ENCODE results near the gene FUT7. TPM values are rescaled to one million over a fixed set of nuclear protein-coding genes. Genes with fewer than 3 reads are reported as not detected.

FUT7 gene
- total and polyA plus RNA-seq, 3 donors from 2014 or later = 0.06 to 0.24 (median 0.24) TPM

DNA sequence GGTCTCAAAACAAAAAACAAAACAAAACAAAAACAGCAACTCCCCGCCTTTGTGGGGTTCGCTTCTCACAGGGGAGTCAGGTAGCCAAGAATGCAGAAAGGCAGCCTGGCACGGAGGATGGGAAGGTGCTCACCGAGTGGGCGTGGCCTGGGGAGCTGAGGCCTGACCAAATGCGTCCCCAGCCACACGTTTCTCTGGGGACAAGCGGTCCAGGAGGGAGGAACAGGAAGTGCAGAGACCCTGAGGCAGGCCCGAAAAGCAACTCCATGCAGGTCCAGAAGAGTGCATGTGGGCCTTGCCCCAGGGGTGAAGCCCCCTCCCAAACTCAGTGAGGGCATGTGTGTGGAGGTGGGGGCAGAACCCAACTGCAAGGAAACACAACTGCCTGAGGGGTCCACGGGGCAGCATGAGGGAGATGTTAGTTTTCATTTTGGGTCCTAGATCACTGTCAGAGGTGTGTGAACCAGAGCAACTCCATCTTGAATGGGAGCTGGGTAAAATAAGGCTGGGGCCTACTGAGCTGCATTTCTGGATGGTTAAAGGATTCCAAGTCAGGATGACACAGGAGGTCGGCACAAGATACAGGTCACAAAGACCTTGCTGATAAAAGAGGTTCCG is 42.9 kb upstream of the FUT7 start:
- DNase-seq = no peak
- 81 to 85% methylated on average over 11 to 12 of the region's 12 CpGs for WGBS, 2 donors
- intact Hi-C loops (cut with DNase I; ENCODE audit: low total_unique reads) = no loop called here
- Histone ChIP-seq H3K9me3 (no peaks in the 10 kb centered on the region), H3K4me3 (no peak overlapping the region), H3K27me3 (no peaks in the 10 kb centered on the region), H3K27ac (no peak overlapping the region), H3K4me1 (peaks cover 25% of the 10 kb centered on the region), H3K36me3 (ENCODE audit: low read depth, missing control alignments) (no peaks in the 10 kb centered on the region)
- TF ChIP-seq, protein P1, sequence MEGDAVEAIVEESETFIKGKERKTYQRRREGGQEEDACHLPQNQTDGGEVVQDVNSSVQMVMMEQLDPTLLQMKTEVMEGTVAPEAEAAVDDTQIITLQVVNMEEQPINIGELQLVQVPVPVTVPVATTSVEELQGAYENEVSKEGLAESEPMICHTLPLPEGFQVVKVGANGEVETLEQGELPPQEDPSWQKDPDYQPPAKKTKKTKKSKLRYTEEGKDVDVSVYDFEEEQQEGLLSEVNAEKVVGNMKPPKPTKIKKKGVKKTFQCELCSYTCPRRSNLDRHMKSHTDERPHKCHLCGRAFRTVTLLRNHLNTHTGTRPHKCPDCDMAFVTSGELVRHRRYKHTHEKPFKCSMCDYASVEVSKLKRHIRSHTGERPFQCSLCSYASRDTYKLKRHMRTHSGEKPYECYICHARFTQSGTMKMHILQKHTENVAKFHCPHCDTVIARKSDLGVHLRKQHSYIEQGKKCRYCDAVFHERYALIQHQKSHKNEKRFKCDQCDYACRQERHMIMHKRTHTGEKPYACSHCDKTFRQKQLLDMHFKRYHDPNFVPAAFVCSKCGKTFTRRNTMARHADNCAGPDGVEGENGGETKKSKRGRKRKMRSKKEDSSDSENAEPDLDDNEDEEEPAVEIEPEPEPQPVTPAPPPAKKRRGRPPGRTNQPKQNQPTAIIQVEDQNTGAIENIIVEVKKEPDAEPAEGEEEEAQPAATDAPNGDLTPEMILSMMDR (IDR thresholded peaks at IDR 0.05) = no peak
- no peak for TF ChIP-seq POLR2A (IDR thresholded peaks at IDR 0.05)

DNA sequence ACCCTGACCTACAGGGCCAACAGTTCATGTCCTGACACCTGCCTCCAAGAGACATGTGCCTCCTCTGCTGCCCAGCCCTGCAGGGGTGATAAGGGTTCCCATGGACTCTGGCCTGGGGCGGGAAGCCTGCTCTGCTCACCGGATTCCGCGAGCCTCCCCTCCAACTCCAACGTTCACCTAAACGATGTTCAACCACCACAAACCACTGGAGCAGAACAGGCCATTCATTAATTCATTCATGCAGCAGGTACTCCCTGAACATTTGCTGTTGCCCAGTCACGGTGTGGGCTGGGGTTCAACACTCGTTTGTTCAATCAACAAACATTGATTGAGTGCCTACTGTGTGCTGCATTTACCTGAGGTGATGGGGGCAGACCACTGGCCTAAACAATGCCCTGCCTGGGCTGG is 42.1 kb upstream of the FUT7 start:
- no peak for DNase-seq
- intact Hi-C loops (cut with DNase I; ENCODE audit: low total_unique reads) = no loop called here
- peaks cover 23% of the 10 kb centered on the region for H3K4me1 ChIP-seq
- H3K4me3 ChIP-seq = no peak overlapping the region
- 92% methylated on average over 8 of the region's 8 CpGs; no CpG with 5 or more reads in 1 of the 2 donors for WGBS, 2 donors
- no peak overlapping the region for H3K27ac ChIP-seq
- TF ChIP-seq POLR2A (IDR thresholded peaks at IDR 0.05) = no peak
- TF ChIP-seq, protein P1 (IDR thresholded peaks at IDR 0.05) = no peak
- no peaks in the 10 kb centered on the region for H3K9me3 ChIP-seq
- H3K36me3 ChIP-seq (ENCODE audit: low read depth, missing control alignments) = no peaks in the 10 kb centered on the region
- no peaks in the 10 kb centered on the region for H3K27me3 ChIP-seq

- 81% methylated on average over 2 of the region's 2 CpGs; no CpG with 5 or more reads in 1 of the 2 donors for WGBS, 2 donors
These were observed 39.4 kb upstream of the FUT7 start for GRCh38 chr9:137071282-137071681.

DNA sequence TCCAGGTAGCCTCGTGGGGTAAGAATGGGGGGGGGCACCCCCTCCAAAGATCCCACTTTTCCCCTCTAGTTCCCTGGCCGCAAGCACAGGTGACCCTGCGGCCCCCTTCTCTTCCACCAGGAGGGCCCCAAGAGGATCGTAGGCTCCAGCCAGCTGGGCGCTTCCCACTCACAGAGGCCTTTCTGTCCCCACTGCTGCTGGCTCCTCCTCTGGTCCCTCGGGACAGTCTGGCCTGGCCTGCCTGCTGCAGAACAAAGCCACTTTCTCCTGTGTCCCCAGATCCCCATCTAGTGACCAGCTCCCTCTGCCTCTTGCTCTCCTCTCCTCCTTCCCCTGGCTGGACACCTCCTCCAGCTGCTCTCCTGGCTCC is 39.0 kb upstream of the FUT7 start:
- Histone ChIP-seq H3K27me3 (no peaks in the 10 kb centered on the region), H3K36me3 (ENCODE audit: low read depth, missing control alignments) (no peaks in the 10 kb centered on the region), H3K4me3 (peak overlapping the region in 1 of 2 donors; percentile 48), H3K4me1 (peaks cover 8% of the 10 kb centered on the region), H3K27ac (no peak overlapping the region), H3K9me3 (no peaks in the 10 kb centered on the region)
- 13% methylated on average over 5 to 6 of the region's 6 CpGs for WGBS, 2 donors
- peak; percentile 49 for DNase-seq
- TF ChIP-seq POLR2A (IDR thresholded peaks at IDR 0.05) = no peak
- TF ChIP-seq, protein P1 (IDR thresholded peaks at IDR 0.05) = peak in 1 of 3 experiments; percentile 15
- intact Hi-C loops (cut with DNase I; ENCODE audit: low total_unique reads) = no loop called here

More at GRCh38 chr9:137071282-137071681, 39.4 kb upstream of the FUT7 start:
- no peaks in the 10 kb centered on the region for H3K9me3 ChIP-seq
- intact Hi-C loops (cut with DNase I; ENCODE audit: low total_unique reads) = no loop called here
- no peaks in the 10 kb centered on the region for H3K27me3 ChIP-seq
- no peak overlapping the region for H3K27ac ChIP-seq
- H3K4me1 ChIP-seq = peaks cover 8% of the 10 kb centered on the region
- TF ChIP-seq POLR2A (IDR thresholded peaks at IDR 0.05) = no peak
- TF ChIP-seq, protein P1 (IDR thresholded peaks at IDR 0.05) = no peak
- H3K4me3 ChIP-seq = no peak overlapping the region
- no peaks in the 10 kb centered on the region for H3K36me3 ChIP-seq (ENCODE audit: low read depth, missing control alignments)
- DNase-seq = no peak
